ENCODE data around the gene ZNF93.
"Not testable (repeated sequence)": the region's sequence is repeated elsewhere in the genome, so short reads cannot be mapped to it uniquely, and the experiment has no call there.

ZNF93 gene

GRCh38 chr19:19943848-19944582 is 43.3 kb downstream of the ZNF93 start:
- no peak for DNase-seq

- no peak for DNase-seq
These were observed 43.8 kb downstream of the ZNF93 start for GRCh38 chr19:19944583-19944880.

- DNase-seq: no peak
These were observed 45.5 kb downstream of the ZNF93 start for GRCh38 chr19:19946226-19946625.

GRCh38 chr19:19948800-19949199 is 48.1 kb downstream of the ZNF93 start:
- DNase-seq: no peak

GRCh38 chr19:19955208-19955607 is 54.5 kb downstream of the ZNF93 start:
- no peak for DNase-seq

GRCh38 chr19:19956434-19957075 is 55.8 kb downstream of the ZNF93 start:
- DNase-seq: no peak

- not testable (repeated sequence) for DNase-seq
These were observed 57.0 kb downstream of the ZNF93 start for GRCh38 chr19:19957766-19958165.

- peak; percentile 20 for DNase-seq
These were observed 58.5 kb downstream of the ZNF93 start for GRCh38 chr19:19959151-19959799.

- DNase-seq: no peak
These were observed 63.7 kb downstream of the ZNF93 start for GRCh38 chr19:19964416-19964815.

GRCh38 chr19:19966126-19966525 is 65.4 kb downstream of the ZNF93 start:
- DNase-seq: not testable (repeated sequence)

GRCh38 chr19:19966862-19967261 is 66.1 kb downstream of the ZNF93 start:
- no peak for DNase-seq
